IPS-20b (cell line): Measurements from ENCODE around the gene NELL1.

ENCODE experiments used
- H3K27ac ChIP-seq: one replicate; pipeline ENCODE4 v1.5.1; 2013; ENCODE audit warnings: low read length
- H3K27me3 ChIP-seq: 2 replicates; pipeline ENCODE4 v1.6.1; 2013; ENCODE audit warnings: mild to moderate bottlenecking, low read length, inconsistent platforms; ENCODE audit not compliant: insufficient read depth
- H3K36me3 ChIP-seq: 2 replicates; pipeline ENCODE4 v1.6.1; 2013; ENCODE audit warnings: low read depth, mild to moderate bottlenecking, inconsistent platforms, low read length, moderate library complexity; ENCODE audit not compliant: insufficient read depth
- H3K4me1 ChIP-seq: 2 replicates; pipeline ENCODE4 v1.6.1; 2013; ENCODE audit warnings: mild to moderate bottlenecking, control low read depth, inconsistent platforms, low read length, moderate library complexity; ENCODE audit not compliant: insufficient read depth
- H3K4me3 ChIP-seq: 2 replicates; pipeline ENCODE4 v1.5.1; 2013; ENCODE audit warnings: mild to moderate bottlenecking, low read length, inconsistent platforms
- H3K9ac ChIP-seq: 2 replicates; pipeline ENCODE4 v1.6.1; 2013; ENCODE audit warnings: low read depth, mild to moderate bottlenecking, inconsistent platforms, low read length, moderate library complexity
- H3K9me3 ChIP-seq: 2 replicates; pipeline ENCODE4 v1.6.1; 2013; ENCODE audit warnings: mild to moderate bottlenecking, low read depth, low read length, inconsistent platforms; ENCODE audit not compliant: insufficient read depth

NELL1 gene

GRCh38 chr11:20668131-20668809, 1.1 kb upstream of the NELL1 start:
- Histone ChIP-seq H3K27ac (no peak overlapping the region), H3K27me3 (peaks cover 82% of the 10 kb centered on the region)

GRCh38 chr11:20669820-20670684, 666 bp downstream of the NELL1 start:
- Histone ChIP-seq H3K36me3 (no peaks in the 10 kb centered on the region), H3K9me3 (no peaks in the 10 kb centered on the region), H3K4me3 (peak overlapping the region; percentile 68), H3K4me1 (peaks cover 21% of the 10 kb centered on the region; the same call in 1 of the 2 replicates), H3K27ac (no peak overlapping the region), H3K9ac (no peak overlapping the region), H3K27me3 (peaks cover 76% of the 10 kb centered on the region)

More at GRCh38 chr11:20668131-20668809, 1.1 kb upstream of the NELL1 start:
- Histone ChIP-seq H3K9me3 (no peaks in the 10 kb centered on the region), H3K36me3 (no peaks in the 10 kb centered on the region), H3K4me3 (peak overlapping the region; percentile 67), H3K4me1 (peaks cover 21% of the 10 kb centered on the region; the same call in 1 of the 2 replicates), H3K9ac (no peak overlapping the region)

- Histone ChIP-seq H3K27ac (no peak overlapping the region), H3K9ac (no peak overlapping the region)
Measured at GRCh38 chr11:20670932-20671403, 1.6 kb downstream of the NELL1 start.

GRCh38 chr11:20671856-20672546, 2.6 kb downstream of the NELL1 start:
- Histone ChIP-seq H3K27me3 (peaks cover 56% of the 10 kb centered on the region), H3K36me3 (no peaks in the 10 kb centered on the region), H3K4me1 (peaks cover 21% of the 10 kb centered on the region; the same call in 1 of the 2 replicates), H3K4me3 (peak overlapping the region; percentile 68; the same call in 1 of the 2 replicates), H3K9ac (no peak overlapping the region), H3K9me3 (no peaks in the 10 kb centered on the region), H3K27ac (no peak overlapping the region)

More at GRCh38 chr11:20670932-20671403, 1.6 kb downstream of the NELL1 start:
- Histone ChIP-seq H3K27me3 (peaks cover 67% of the 10 kb centered on the region), H3K36me3 (no peaks in the 10 kb centered on the region), H3K4me1 (peaks cover 21% of the 10 kb centered on the region; the same call in 1 of the 2 replicates), H3K9me3 (no peaks in the 10 kb centered on the region), H3K4me3 (peak overlapping the region; percentile 68)

- Histone ChIP-seq H3K9ac (no peak overlapping the region), H3K4me1 (peaks cover 21% of the 10 kb centered on the region; the same call in 1 of the 2 replicates), H3K4me3 (no peak overlapping the region), H3K9me3 (no peaks in the 10 kb centered on the region), H3K27me3 (peaks cover 51% of the 10 kb centered on the region), H3K27ac (no peak overlapping the region), H3K36me3 (no peaks in the 10 kb centered on the region)
Measured at GRCh38 chr11:20672575-20672974, 3.2 kb downstream of the NELL1 start.

- Histone ChIP-seq H3K9ac (no peak overlapping the region), H3K27ac (no peak overlapping the region), H3K27me3 (peaks cover 10% of the 10 kb centered on the region), H3K4me1 (peaks cover 9% of the 10 kb centered on the region; the same call in 1 of the 2 replicates), H3K9me3 (no peaks in the 10 kb centered on the region), H3K4me3 (no peak overlapping the region), H3K36me3 (no peaks in the 10 kb centered on the region)
Measured at GRCh38 chr11:20676658-20677057, 7.3 kb downstream of the NELL1 start.

GRCh38 chr11:20688761-20689160, 19.4 kb downstream of the NELL1 start:
- no peaks in the 10 kb centered on the region for H3K27me3 ChIP-seq
- H3K4me1 ChIP-seq = no peaks in the 10 kb centered on the region
- H3K36me3 ChIP-seq = no peaks in the 10 kb centered on the region
- no peak overlapping the region for H3K4me3 ChIP-seq
- H3K9me3 ChIP-seq = no peaks in the 10 kb centered on the region
- no peak overlapping the region for H3K27ac ChIP-seq
- no peak overlapping the region for H3K9ac ChIP-seq

GRCh38 chr11:20707876-20708275, 38.5 kb downstream of the NELL1 start:
- H3K27me3 ChIP-seq = no peaks in the 10 kb centered on the region
- no peak overlapping the region for H3K9ac ChIP-seq
- no peak overlapping the region for H3K4me3 ChIP-seq
- no peaks in the 10 kb centered on the region for H3K9me3 ChIP-seq
- H3K36me3 ChIP-seq = no peaks in the 10 kb centered on the region
- no peaks in the 10 kb centered on the region for H3K4me1 ChIP-seq
- H3K27ac ChIP-seq = no peak overlapping the region

GRCh38 chr11:20712912-20713311, 43.5 kb downstream of the NELL1 start:
- Histone ChIP-seq H3K27ac (no peak overlapping the region), H3K27me3 (no peaks in the 10 kb centered on the region), H3K36me3 (no peaks in the 10 kb centered on the region), H3K9me3 (no peaks in the 10 kb centered on the region), H3K4me1 (no peaks in the 10 kb centered on the region), H3K4me3 (no peak overlapping the region), H3K9ac (no peak overlapping the region)

- Histone ChIP-seq H3K4me1 (no peaks in the 10 kb centered on the region), H3K9ac (no peak overlapping the region), H3K27me3 (no peaks in the 10 kb centered on the region), H3K36me3 (no peaks in the 10 kb centered on the region), H3K9me3 (no peaks in the 10 kb centered on the region), H3K4me3 (no peak overlapping the region), H3K27ac (no peak overlapping the region)
Measured at GRCh38 chr11:20715464-20715863, 46.1 kb downstream of the NELL1 start.

GRCh38 chr11:20715931-20716330, 46.5 kb downstream of the NELL1 start:
- no peaks in the 10 kb centered on the region for H3K9me3 ChIP-seq

More at GRCh38 chr11:20715931-20716330, 46.5 kb downstream of the NELL1 start:
- Histone ChIP-seq H3K27ac (no peak overlapping the region), H3K4me3 (no peak overlapping the region), H3K4me1 (no peaks in the 10 kb centered on the region), H3K36me3 (no peaks in the 10 kb centered on the region), H3K9ac (no peak overlapping the region), H3K27me3 (no peaks in the 10 kb centered on the region)
